Measurements from ENCODE around the gene SYTL1. TPM values are rescaled to one million over a fixed set of nuclear protein-coding genes. Genes with fewer than 3 reads are reported as not detected.

The SYTL1 gene, protein sequence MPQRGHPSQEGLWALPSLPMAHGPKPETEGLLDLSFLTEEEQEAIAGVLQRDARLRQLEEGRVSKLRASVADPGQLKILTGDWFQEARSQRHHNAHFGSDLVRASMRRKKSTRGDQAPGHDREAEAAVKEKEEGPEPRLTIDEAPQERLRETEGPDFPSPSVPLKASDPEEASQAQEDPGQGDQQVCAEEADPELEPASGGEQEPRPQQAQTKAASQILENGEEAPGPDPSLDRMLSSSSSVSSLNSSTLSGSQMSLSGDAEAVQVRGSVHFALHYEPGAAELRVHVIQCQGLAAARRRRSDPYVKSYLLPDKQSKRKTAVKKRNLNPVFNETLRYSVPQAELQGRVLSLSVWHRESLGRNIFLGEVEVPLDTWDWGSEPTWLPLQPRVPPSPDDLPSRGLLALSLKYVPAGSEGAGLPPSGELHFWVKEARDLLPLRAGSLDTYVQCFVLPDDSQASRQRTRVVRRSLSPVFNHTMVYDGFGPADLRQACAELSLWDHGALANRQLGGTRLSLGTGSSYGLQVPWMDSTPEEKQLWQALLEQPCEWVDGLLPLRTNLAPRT
- 0.07 TPM in 1 of 2 replicates, not detected in the other for total RNA-seq

DNA sequence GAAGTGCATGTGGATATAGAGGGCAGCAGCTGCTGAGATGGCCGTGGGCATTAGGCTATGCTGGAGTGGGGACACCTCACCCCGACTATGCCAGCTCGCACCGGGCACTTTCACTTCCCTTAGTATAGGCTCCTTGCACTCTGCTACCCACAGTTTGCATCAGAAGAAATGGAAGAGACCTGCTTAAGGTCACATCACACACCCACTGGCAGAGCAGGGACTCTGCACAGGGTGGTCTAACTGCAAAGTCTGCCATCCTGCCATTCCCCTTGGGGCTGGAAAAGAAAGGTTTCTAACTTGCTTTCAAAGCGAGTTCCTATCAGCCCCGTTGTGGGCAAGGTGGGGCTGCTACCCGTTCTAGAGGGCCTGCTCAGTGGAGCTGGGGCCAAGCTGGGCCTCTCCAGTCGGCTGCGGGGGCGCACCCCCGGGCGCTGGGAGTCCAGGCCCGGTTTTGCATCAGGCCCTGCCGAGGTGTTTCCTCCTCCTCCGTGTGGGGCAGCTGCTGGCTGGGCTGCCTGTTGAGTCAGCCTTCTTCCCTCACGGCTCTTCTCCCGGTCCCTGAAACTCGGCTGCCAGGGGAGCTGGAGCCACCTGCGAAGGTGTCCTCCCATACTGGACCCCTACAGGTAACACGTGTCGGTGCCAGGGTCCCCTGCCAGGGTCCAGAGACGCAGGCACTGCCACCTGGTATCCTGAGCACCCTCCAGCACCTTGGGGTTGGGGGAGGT is at the start of gene SYTL1:
Gene SYTL1 (plus strand): TSS at position 498 of the 728 bp plus-strand sequence. CDS start 3,313 bp downstream, outside the sequence.

GRCh38 chr1:27321813-27322568 is 19.8 kb upstream of the SYTL1 start, which contains the start of gene TMEM222:
Gene TMEM222 (plus strand): TSS chr1:27322163. CDS start chr1:27322198, 35 bp downstream.

GRCh38 chr1:27366411-27367159 is 24.8 kb downstream of the SYTL1 start, which contains the start of gene MAP3K6:
Gene MAP3K6 (minus strand): TSS chr1:27366961. CDS start chr1:27366597, 364 bp downstream.

GRCh38 chr1:27374362-27375086 is 32.7 kb downstream of the SYTL1 start, which contains the start of gene FCN3:
Gene FCN3 (minus strand): TSS chr1:27374824. CDS start chr1:27374818, 6 bp downstream.

DNA sequence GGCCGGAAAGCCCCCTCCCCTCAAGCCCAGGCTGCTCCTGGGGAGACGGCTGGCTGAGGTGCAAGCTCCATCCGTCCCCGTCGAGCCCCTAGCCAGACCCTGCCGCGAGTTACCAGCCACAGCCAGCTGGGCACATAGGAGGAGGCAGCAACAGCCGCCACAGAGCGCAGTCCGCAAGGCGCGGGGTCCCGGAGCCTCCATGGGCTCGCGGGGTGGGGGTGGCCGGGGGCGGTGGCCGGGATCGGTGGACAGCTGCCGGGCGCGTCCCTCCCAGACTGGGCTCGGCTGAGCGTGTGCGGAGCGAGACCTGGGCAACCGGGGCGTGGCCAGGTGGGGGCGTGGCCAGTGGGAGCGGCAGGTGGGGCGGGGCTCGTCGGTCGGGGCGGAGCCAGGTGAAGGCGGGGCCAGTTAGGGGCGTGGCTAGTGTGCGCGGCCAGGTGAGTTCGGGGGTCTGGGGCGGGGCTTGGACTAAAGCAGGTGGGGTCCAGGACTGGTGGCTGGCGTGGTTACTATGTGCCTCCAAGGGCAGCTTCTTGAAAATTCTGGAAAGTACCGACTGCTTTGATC is 41.3 kb downstream of the SYTL1 start, which contains the start of gene CD164L2:
Gene CD164L2 (minus strand): TSS at position 295 of the 567 bp plus-strand sequence. CDS start 94 bp downstream, at position 201.

GRCh38 chr1:27392096-27392777 is 50.4 kb downstream of the SYTL1 start, which contains the start of gene GPR3:
Gene GPR3 (plus strand): TSS chr1:27392622. CDS start chr1:27393799, 1,177 bp downstream.

Small RNA genes lying within 50 kb of the gene (small RNA-seq; reads per million reads assigned to genes)
- 0.49 reads per million for gene RNU6-48P

Other genes starting within 250 kb of the SYTL1 start
- gene SLC9A1, start 186.9 kb upstream of the SYTL1 start, total RNA-seq = 13.3 and 15.7 TPM in 2 replicates
- 18.1 and 22.7 TPM in 2 replicates for gene WDTC1, start 107.4 kb upstream of the SYTL1 start, total RNA-seq
- 23.9 and 25.7 TPM in 2 replicates for gene TMEM222, start 19.9 kb upstream of the SYTL1 start, total RNA-seq
- gene MAP3K6, start 24.9 kb downstream of the SYTL1 start, total RNA-seq = 10.1 and 15.0 TPM in 2 replicates
- 0.14 TPM in 1 of 2 replicates, not detected in the other for gene FCN3, start 32.8 kb downstream of the SYTL1 start, total RNA-seq
- not detected in 2 replicates for gene CD164L2, start 41.3 kb downstream of the SYTL1 start, total RNA-seq
- gene GPR3, start 50.6 kb downstream of the SYTL1 start, total RNA-seq = 0.80 and 2.1 TPM in 2 replicates
- gene WASF2, start 148.1 kb downstream of the SYTL1 start, total RNA-seq = 56.1 and 59.5 TPM in 2 replicates